Thyroid gland (tissue), 4 donors: Measurements from ENCODE around the gene DPP7. TPM values are rescaled to one million over a fixed set of nuclear protein-coding genes. Genes with fewer than 3 reads are reported as not detected.
A peak's percentile ranks its signal among the peaks of the same experiment; 100 is the strongest.

ENCODE experiments used
- DNase-seq, 2 donors: peaks; one replicate each; pipeline ENCODE4 v3.0.0-alpha.2; 2019
- H3K27ac ChIP-seq, 3 donors: fragments of 200-600 bp; sonication (generic); 1 replicate in 2 of 3; 2 replicates in 1 of 3; pipeline ENCODE4 v1.5.1; 2016 to 2019; ENCODE audit warnings: mild to moderate bottlenecking in 1 of 3, moderate library complexity in 1 of 3
- H3K27me3 ChIP-seq: fragments of 200-600 bp; sonication (generic); one replicate; pipeline ENCODE4 v1.5.1; 2019
- H3K36me3 ChIP-seq, 2 donors: fragments of 200-600 bp; sonication (generic); one replicate each; pipeline ENCODE4 v1.5.1; 2016 to 2019
- H3K4me1 ChIP-seq, 2 donors: fragments of 200-600 bp; sonication (generic); one replicate each; pipeline ENCODE4 v1.5.1; 2017 to 2019
- H3K4me3 ChIP-seq, 3 donors: fragments of 200-600 bp; sonication (generic); replicated peaks in 1 of 3; 1 replicate in 2 of 3; 2 replicates in 1 of 3; pipeline ENCODE4 v1.5.1; 2016; ENCODE audit warnings: mild to moderate bottlenecking in 1 of 3
- H3K9me3 ChIP-seq: fragments of 200-600 bp; sonication (generic); one replicate; pipeline ENCODE4 v1.5.1; 2017
- CTCF ChIP-seq, 6 experiments: fragments of 200-600 bp in 3 of 6; fragments of 450-650 bp in 3 of 6; sonication (generic) in 3 of 6; IDR thresholded peaks; one replicate each; pipeline ENCODE4 v1.5.1; 2016 to 2019; ENCODE audit warnings: antibody characterized with exemption in 6 of 6, mild to moderate bottlenecking in 2 of 6, inconsistent platforms in 1 of 6, moderate library complexity in 1 of 6
- POLR2A ChIP-seq, 2 donors: fragments of 450-650 bp; IDR thresholded peaks; one replicate each; pipeline ENCODE4 v1.6.1; 2017; ENCODE audit warnings: antibody characterized with exemption in 2 of 2, mild to moderate bottlenecking in 2 of 2, moderate library complexity in 1 of 2
- whole genome bisulfite sequencing, 2 donors: methylation state at CpG; one replicate each; pipeline ENCODE4 v1.1.5; 2017; 5-methylcytosine and 5-hydroxymethylcytosine counted together
- intact Hi-C: fragments of 100-400 bp; cut with DNase I; formaldehyde crosslinking; loops from one replicate; pipeline ENCODE4 v1.15.1; 2023
- total RNA-seq, 4 donors: library from RNA; depleted of rRNA; stranded (reverse); fragments of >200 nt; gene quantifications; one replicate each; pipeline ENCODE4 v1.2.3, GENCODE V29; 2016

The DPP7 gene
- total RNA-seq, 4 donors from 2014 or later, result 120 to 209 (median 157) TPM

GRCh38 chr9:137067860-137068538 lies 46.5 kb downstream of the DPP7 start:
- H3K9me3 ChIP-seq, result no peaks in the 10 kb centered on the region
- no peak overlapping the region for H3K27ac ChIP-seq
- intact Hi-C loops, result loop anchor here (5.0 kb wide), 1 partner anchor 281 kb away; no protein-coding TSS in a partner anchor
- H3K4me3 ChIP-seq, result no peak overlapping the region
- WGBS, 2 donors, result 15 to 54% methylated on average over 4 to 11 of the region's 12 CpGs
- TF ChIP-seq CTCF (IDR thresholded peaks at IDR 0.05) (peak; percentile 54 to 86 (median 71)), POLR2A (IDR thresholded peaks at IDR 0.05) (no peak)
- peaks cover 6 to 14% of the 10 kb centered on the region in 2 donors for H3K4me1 ChIP-seq
- H3K36me3 ChIP-seq, result no peaks in the 10 kb centered on the region
- no peaks in the 10 kb centered on the region for H3K27me3 ChIP-seq
- DNase-seq, result peak; percentile 74 to 79

GRCh38 chr9:137066096-137066861 lies 48.3 kb downstream of the DPP7 start:
- Histone ChIP-seq H3K9me3 (no peaks in the 10 kb centered on the region), H3K4me3 (no peak overlapping the region), H3K36me3 (no peaks in the 10 kb centered on the region), H3K4me1 (peaks cover 6 to 13% of the 10 kb centered on the region in 2 donors), H3K27ac (no peak overlapping the region), H3K27me3 (no peaks in the 10 kb centered on the region)
- TF ChIP-seq CTCF (IDR thresholded peaks at IDR 0.05), result no peak
- no peak for TF ChIP-seq POLR2A (IDR thresholded peaks at IDR 0.05)
- intact Hi-C loops, result loop anchor here (5.0 kb wide), 1 partner anchor 279 kb away; no protein-coding TSS in a partner anchor
- no peak for DNase-seq
- 94% methylated on average over 13 to 19 of the region's 26 CpGs for WGBS, 2 donors

- Histone ChIP-seq H3K4me3 (no peak overlapping the region), H3K36me3 (no peaks in the 10 kb centered on the region), H3K27me3 (no peaks in the 10 kb centered on the region), H3K4me1 (peaks cover 0 to 6% of the 10 kb centered on the region in 2 donors), H3K27ac (no peak overlapping the region), H3K9me3 (no peaks in the 10 kb centered on the region)
- intact Hi-C loops, result loop anchor here (5.0 kb wide), 1 partner anchor 278 kb away; no protein-coding TSS in a partner anchor
- 94 to 95% methylated on average over 21 of the region's 23 CpGs for WGBS, 2 donors
- TF ChIP-seq CTCF (IDR thresholded peaks at IDR 0.05) (no peak), POLR2A (IDR thresholded peaks at IDR 0.05) (no peak)
- no peak for DNase-seq
These were observed 49.1 kb downstream of the DPP7 start for GRCh38 chr9:137065336-137065967.

- peaks cover 0 to 6% of the 10 kb centered on the region in 2 donors for H3K4me1 ChIP-seq
- no peak overlapping the region for H3K4me3 ChIP-seq
- WGBS, 2 donors, result 90 to 96% methylated on average over 6 to 9 of the region's 12 CpGs
- H3K27me3 ChIP-seq, result no peaks in the 10 kb centered on the region
- no peak for TF ChIP-seq CTCF (IDR thresholded peaks at IDR 0.05)
- no peak for TF ChIP-seq POLR2A (IDR thresholded peaks at IDR 0.05)
- H3K36me3 ChIP-seq, result no peaks in the 10 kb centered on the region
- no peak overlapping the region for H3K27ac ChIP-seq
- DNase-seq, result no peak
- intact Hi-C loops, result loop anchor here (5.0 kb wide), 1 partner anchor 278 kb away; no protein-coding TSS in a partner anchor
- H3K9me3 ChIP-seq, result no peaks in the 10 kb centered on the region
These were observed 49.7 kb downstream of the DPP7 start for GRCh38 chr9:137064880-137065164.
